Islet precursor cell (in vitro differentiated cells): Measurements from ENCODE around the gene PLCXD1.
"Not testable (repeated sequence)": the region's sequence is repeated elsewhere in the genome, so short reads cannot be mapped to it uniquely, and the experiment has no call there.

Source experiments
- DNase-seq: peaks from one replicate; pipeline ENCODE4 v3.0.0-alpha.2; 2018

PLCXD1 gene

GRCh38 chrX:295136-295535, 14.0 kb downstream of the PLCXD1 start:
- no peak for DNase-seq

GRCh38 chrX:298993-299392, 17.8 kb downstream of the PLCXD1 start:
- DNase-seq, result no peak

- DNase-seq, result no peak
Observed at GRCh38 chrX:300334-300733, 19.2 kb downstream of the PLCXD1 start.

GRCh38 chrX:302975-303374, 21.8 kb downstream of the PLCXD1 start:
- DNase-seq, result no peak

GRCh38 chrX:305781-306613, 24.8 kb downstream of the PLCXD1 start:
- not testable (repeated sequence) for DNase-seq

- DNase-seq, result not testable (repeated sequence)
Observed at GRCh38 chrX:306614-307251, 25.6 kb downstream of the PLCXD1 start.

- DNase-seq, result no peak
Observed at GRCh38 chrX:307261-308111, 26.3 kb downstream of the PLCXD1 start.

- no peak for DNase-seq
Observed at GRCh38 chrX:308821-309520, 27.8 kb downstream of the PLCXD1 start.

GRCh38 chrX:310621-311155, 29.5 kb downstream of the PLCXD1 start:
- no peak for DNase-seq

GRCh38 chrX:311156-312129, 30.3 kb downstream of the PLCXD1 start:
- no peak for DNase-seq

GRCh38 chrX:312621-313331, 31.6 kb downstream of the PLCXD1 start:
- no peak for DNase-seq

GRCh38 chrX:313546-313945, 32.4 kb downstream of the PLCXD1 start:
- no peak for DNase-seq

GRCh38 chrX:314049-314448, 32.9 kb downstream of the PLCXD1 start:
- DNase-seq, result no peak

GRCh38 chrX:314781-315595, 33.8 kb downstream of the PLCXD1 start:
- no peak for DNase-seq

- no peak for DNase-seq
Observed at GRCh38 chrX:316351-317325, 35.5 kb downstream of the PLCXD1 start.

- DNase-seq, result no peak
Observed at GRCh38 chrX:317424-318067, 36.4 kb downstream of the PLCXD1 start.

GRCh38 chrX:318068-318738, 37.0 kb downstream of the PLCXD1 start:
- DNase-seq, result peak; percentile 100
